Measurements from ENCODE around the gene LETM1. TPM values are rescaled to one million over a fixed set of nuclear protein-coding genes. Genes with fewer than 3 reads are reported as not detected.

The LETM1 gene
- total and polyA plus RNA-seq, 2 experiments from 2014 or later = 23.3 to 68.9 TPM

DNA sequence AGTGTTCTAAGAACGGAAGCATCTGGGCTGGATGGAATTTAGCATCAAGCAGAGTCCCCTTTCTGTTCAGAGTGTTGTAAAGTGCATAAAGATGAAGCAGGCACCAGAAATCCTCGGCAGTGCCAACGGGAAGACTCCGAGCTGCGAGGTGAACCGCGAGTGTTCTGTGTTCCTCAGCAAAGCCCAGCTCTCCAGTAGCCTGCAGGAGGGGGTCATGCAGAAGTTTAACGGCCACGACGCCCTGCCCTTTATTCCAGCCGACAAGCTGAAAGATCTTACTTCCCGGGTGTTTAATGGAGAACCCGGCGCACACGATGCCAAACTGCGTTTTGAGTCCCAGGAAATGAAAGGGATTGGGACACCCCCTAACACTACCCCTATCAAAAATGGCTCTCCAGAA lies 44.7 kb upstream of the LETM1 start:
- Histone ChIP-seq H4K20me1 (replicated peaks; ENCODE audit: insufficient read depth) (peaks cover 68% of the 10 kb centered on the region), H3K4me2 (no peak overlapping the region), H3K4me3 (no peak overlapping the region), H3K79me2 (replicated peaks; ENCODE audit: insufficient read depth) (peaks cover 57% of the 10 kb centered on the region), H3K4me1 (ENCODE audit: insufficient read depth) (no peaks in the 10 kb centered on the region), H3K36me3 (ENCODE audit: insufficient read depth) (peaks cover 19% of the 10 kb centered on the region), H3K9me2 (ENCODE audit: insufficient read depth) (no peaks in the 10 kb centered on the region), H3F3A (replicated peaks; ENCODE audit: low read depth) (no peaks in the 10 kb centered on the region; the same call in 1 of the 2 replicates), H3K27ac (ENCODE audit: low read depth) (no peak overlapping the region), H2AFZ (no peak overlapping the region), H3K27me3 (ENCODE audit: insufficient read depth) (no peaks in the 10 kb centered on the region)
- H3K4me3 Mint-ChIP-seq = no peak overlapping the region
- H3K4me1 Mint-ChIP-seq = peaks cover 6% of the 10 kb centered on the region
- TF ChIP-seq POLR2AphosphoS5 (IDR thresholded peaks at IDR 0.05; ENCODE audit: low read depth) (no peak), JUNB (IDR thresholded peaks at IDR 0.05; ENCODE audit: unreplicated experiment) (no peak), ZNF114 (CRISPR knock-in tag; IDR thresholded peaks at IDR 0.05) (no peak), CREB1 (CRISPR knock-in tag; IDR thresholded peaks at IDR 0.05; ENCODE audit: low read depth) (no peak), STAT1 (IDR thresholded peaks at IDR 0.05; ENCODE audit: unreplicated experiment) (no peak), EZH2 (IDR thresholded peaks at IDR 0.05; ENCODE audit: low read depth, unreplicated experiment) (no peak), EZH2phosphoT487 (IDR thresholded peaks at IDR 0.05; ENCODE audit: unreplicated experiment) (no peak), NANOG (IDR thresholded peaks at IDR 0.05; ENCODE audit: borderline replicate concordance) (no peak), ZNF331 (CRISPR knock-in tag; IDR thresholded peaks at IDR 0.05; ENCODE audit: low read depth) (no peak)
- TF ChIP-seq, protein P1, sequence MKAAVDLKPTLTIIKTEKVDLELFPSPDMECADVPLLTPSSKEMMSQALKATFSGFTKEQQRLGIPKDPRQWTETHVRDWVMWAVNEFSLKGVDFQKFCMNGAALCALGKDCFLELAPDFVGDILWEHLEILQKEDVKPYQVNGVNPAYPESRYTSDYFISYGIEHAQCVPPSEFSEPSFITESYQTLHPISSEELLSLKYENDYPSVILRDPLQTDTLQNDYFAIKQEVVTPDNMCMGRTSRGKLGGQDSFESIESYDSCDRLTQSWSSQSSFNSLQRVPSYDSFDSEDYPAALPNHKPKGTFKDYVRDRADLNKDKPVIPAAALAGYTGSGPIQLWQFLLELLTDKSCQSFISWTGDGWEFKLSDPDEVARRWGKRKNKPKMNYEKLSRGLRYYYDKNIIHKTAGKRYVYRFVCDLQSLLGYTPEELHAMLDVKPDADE (IDR thresholded peaks at IDR 0.05) = no peak
- TF ChIP-seq, protein P2, sequence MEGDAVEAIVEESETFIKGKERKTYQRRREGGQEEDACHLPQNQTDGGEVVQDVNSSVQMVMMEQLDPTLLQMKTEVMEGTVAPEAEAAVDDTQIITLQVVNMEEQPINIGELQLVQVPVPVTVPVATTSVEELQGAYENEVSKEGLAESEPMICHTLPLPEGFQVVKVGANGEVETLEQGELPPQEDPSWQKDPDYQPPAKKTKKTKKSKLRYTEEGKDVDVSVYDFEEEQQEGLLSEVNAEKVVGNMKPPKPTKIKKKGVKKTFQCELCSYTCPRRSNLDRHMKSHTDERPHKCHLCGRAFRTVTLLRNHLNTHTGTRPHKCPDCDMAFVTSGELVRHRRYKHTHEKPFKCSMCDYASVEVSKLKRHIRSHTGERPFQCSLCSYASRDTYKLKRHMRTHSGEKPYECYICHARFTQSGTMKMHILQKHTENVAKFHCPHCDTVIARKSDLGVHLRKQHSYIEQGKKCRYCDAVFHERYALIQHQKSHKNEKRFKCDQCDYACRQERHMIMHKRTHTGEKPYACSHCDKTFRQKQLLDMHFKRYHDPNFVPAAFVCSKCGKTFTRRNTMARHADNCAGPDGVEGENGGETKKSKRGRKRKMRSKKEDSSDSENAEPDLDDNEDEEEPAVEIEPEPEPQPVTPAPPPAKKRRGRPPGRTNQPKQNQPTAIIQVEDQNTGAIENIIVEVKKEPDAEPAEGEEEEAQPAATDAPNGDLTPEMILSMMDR (conservative IDR thresholded peaks at IDR 0.05; ENCODE audit: low read depth in 2 of 2) = no peak
- TF ChIP-seq, protein P3, sequence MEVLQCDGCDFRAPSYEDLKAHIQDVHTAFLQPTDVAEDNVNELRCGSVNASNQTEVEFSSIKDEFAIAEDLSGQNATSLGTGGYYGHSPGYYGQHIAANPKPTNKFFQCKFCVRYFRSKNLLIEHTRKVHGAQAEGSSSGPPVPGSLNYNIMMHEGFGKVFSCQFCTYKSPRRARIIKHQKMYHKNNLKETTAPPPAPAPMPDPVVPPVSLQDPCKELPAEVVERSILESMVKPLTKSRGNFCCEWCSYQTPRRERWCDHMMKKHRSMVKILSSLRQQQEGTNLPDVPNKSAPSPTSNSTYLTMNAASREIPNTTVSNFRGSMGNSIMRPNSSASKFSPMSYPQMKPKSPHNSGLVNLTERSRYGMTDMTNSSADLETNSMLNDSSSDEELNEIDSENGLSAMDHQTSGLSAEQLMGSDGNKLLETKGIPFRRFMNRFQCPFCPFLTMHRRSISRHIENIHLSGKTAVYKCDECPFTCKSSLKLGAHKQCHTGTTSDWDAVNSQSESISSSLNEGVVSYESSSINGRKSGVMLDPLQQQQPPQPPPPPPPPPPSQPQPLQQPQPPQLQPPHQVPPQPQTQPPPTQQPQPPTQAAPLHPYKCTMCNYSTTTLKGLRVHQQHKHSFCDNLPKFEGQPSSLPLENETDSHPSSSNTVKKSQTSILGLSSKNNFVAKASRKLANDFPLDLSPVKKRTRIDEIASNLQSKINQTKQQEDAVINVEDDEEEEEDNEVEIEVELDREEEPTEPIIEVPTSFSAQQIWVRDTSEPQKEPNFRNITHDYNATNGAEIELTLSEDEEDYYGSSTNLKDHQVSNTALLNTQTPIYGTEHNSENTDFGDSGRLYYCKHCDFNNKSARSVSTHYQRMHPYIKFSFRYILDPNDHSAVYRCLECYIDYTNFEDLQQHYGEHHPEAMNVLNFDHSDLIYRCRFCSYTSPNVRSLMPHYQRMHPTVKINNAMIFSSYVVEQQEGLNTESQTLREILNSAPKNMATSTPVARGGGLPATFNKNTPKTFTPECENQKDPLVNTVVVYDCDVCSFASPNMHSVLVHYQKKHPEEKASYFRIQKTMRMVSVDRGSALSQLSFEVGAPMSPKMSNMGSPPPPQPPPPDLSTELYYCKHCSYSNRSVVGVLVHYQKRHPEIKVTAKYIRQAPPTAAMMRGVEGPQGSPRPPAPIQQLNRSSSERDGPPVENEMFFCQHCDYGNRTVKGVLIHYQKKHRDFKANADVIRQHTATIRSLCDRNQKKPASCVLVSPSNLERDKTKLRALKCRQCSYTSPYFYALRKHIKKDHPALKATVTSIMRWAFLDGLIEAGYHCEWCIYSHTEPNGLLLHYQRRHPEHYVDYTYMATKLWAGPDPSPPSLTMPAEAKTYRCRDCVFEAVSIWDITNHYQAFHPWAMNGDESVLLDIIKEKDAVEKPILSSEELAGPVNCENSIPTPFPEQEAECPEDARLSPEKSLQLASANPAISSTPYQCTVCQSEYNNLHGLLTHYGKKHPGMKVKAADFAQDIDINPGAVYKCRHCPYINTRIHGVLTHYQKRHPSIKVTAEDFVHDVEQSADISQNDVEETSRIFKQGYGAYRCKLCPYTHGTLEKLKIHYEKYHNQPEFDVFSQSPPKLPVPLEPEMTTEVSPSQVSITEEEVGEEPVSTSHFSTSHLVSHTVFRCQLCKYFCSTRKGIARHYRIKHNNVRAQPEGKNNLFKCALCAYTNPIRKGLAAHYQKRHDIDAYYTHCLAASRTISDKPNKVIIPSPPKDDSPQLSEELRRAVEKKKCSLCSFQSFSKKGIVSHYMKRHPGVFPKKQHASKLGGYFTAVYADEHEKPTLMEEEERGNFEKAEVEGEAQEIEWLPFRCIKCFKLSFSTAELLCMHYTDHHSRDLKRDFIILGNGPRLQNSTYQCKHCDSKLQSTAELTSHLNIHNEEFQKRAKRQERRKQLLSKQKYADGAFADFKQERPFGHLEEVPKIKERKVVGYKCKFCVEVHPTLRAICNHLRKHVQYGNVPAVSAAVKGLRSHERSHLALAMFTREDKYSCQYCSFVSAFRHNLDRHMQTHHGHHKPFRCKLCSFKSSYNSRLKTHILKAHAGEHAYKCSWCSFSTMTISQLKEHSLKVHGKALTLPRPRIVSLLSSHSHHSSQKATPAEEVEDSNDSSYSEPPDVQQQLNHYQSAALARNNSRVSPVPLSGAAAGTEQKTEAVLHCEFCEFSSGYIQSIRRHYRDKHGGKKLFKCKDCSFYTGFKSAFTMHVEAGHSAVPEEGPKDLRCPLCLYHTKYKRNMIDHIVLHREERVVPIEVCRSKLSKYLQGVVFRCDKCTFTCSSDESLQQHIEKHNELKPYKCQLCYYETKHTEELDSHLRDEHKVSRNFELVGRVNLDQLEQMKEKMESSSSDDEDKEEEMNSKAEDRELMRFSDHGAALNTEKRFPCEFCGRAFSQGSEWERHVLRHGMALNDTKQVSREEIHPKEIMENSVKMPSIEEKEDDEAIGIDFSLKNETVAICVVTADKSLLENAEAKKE (CRISPR knock-in tag; IDR thresholded peaks at IDR 0.05) = no peak
- TF ChIP-seq, protein P4, sequence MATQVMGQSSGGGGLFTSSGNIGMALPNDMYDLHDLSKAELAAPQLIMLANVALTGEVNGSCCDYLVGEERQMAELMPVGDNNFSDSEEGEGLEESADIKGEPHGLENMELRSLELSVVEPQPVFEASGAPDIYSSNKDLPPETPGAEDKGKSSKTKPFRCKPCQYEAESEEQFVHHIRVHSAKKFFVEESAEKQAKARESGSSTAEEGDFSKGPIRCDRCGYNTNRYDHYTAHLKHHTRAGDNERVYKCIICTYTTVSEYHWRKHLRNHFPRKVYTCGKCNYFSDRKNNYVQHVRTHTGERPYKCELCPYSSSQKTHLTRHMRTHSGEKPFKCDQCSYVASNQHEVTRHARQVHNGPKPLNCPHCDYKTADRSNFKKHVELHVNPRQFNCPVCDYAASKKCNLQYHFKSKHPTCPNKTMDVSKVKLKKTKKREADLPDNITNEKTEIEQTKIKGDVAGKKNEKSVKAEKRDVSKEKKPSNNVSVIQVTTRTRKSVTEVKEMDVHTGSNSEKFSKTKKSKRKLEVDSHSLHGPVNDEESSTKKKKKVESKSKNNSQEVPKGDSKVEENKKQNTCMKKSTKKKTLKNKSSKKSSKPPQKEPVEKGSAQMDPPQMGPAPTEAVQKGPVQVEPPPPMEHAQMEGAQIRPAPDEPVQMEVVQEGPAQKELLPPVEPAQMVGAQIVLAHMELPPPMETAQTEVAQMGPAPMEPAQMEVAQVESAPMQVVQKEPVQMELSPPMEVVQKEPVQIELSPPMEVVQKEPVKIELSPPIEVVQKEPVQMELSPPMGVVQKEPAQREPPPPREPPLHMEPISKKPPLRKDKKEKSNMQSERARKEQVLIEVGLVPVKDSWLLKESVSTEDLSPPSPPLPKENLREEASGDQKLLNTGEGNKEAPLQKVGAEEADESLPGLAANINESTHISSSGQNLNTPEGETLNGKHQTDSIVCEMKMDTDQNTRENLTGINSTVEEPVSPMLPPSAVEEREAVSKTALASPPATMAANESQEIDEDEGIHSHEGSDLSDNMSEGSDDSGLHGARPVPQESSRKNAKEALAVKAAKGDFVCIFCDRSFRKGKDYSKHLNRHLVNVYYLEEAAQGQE (IDR thresholded peaks at IDR 0.05; ENCODE audit: unreplicated experiment) = no peak
- H3K27me3 Mint-ChIP-seq (ENCODE audit: insufficient read depth, low read depth, poor library complexity) = peaks cover 3% of the 10 kb centered on the region
- H3K36me3 Mint-ChIP-seq (ENCODE audit: low read depth) = peaks cover 45% of the 10 kb centered on the region
- H3K9me3 Mint-ChIP-seq = no peaks in the 10 kb centered on the region
- ATAC-seq (no peak), DNase-seq (ENCODE audit: low spot score) (no peak)
- no peak overlapping the region for H3K27ac Mint-ChIP-seq

Measured in GM23338 (cell line).